ENCODE results near the gene JDP2. TPM values are rescaled to one million over a fixed set of nuclear protein-coding genes. Genes with fewer than 3 reads are reported as not detected.

The JDP2 gene
- polyA plus RNA-seq, 3 donors = 18.3 to 28.0 (median 26.1) TPM

- no peak for DNase-seq (ENCODE audit: extremely low read depth in 1 of 11, low read depth in 9 of 11, low spot score in 4 of 11)
Measured at GRCh38 chr14:75449036-75449435, 21.2 kb downstream of the JDP2 start.

- DNase-seq (ENCODE audit: extremely low read depth in 1 of 11, low read depth in 9 of 11, low spot score in 4 of 11) = no peak
Measured at GRCh38 chr14:75449696-75450095, 21.9 kb downstream of the JDP2 start.

- DNase-seq (ENCODE audit: extremely low read depth in 1 of 11, low read depth in 9 of 11, low spot score in 4 of 11) = peak in 1 of 11 donors; percentile 52
Measured at GRCh38 chr14:75450381-75451276, 22.8 kb downstream of the JDP2 start.

- DNase-seq (ENCODE audit: extremely low read depth in 1 of 11, low read depth in 9 of 11, low spot score in 4 of 11) = no peak
Measured at GRCh38 chr14:75452324-75452723, 24.5 kb downstream of the JDP2 start.

DNA sequence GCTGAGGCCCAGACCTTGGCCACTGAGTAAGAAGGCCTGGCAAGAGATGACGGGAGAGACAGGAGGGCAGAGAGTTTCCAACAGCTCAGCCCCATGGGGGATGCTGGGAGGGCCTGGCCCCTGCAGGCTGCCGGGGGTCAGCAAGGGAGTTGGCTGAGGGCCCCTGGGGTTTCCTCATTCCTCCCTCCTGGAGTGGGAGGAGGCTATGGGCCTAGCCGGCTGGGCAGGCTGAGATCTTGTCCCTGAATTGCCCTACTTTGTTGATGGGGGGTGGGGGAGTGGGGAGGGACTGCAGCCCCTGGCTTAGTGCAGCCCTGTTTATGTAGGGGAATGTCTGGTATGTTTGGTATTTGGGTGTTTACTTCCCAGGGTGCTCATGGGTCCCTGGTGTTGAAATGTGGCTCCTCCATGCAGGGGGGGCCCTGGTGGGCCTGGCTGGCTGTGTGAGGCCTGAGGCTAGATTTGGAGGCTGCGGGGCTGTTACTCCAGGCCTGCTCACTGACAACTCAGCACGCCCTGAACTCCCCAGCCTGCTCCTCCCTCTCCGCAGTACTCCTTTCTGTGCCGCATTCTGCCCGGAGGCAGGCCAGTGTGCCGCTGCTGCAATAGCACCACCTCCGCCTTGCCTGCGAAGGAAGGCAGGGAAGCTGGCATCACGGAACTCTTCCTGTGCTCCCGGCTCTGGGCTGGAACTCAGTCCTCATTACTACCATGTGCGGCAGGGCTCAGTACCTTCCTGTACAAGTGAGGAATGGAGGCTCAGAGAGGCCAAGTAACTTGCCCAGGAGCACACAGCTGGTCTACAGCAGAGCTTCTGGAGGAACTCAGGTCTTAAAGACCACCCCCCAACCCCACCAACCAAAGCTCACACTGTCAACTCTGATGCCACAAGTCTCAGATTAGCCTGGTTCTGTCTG lies 25.3 kb downstream of the JDP2 start:
- peak in 8 of 11 donors; percentile 55 to 87 (median 76) for DNase-seq (ENCODE audit: extremely low read depth in 1 of 11, low read depth in 9 of 11, low spot score in 4 of 11)

GRCh38 chr14:75453817-75454434 lies 26.1 kb downstream of the JDP2 start:
- DNase-seq (ENCODE audit: extremely low read depth in 1 of 11, low read depth in 9 of 11, low spot score in 4 of 11) = no peak

DNA sequence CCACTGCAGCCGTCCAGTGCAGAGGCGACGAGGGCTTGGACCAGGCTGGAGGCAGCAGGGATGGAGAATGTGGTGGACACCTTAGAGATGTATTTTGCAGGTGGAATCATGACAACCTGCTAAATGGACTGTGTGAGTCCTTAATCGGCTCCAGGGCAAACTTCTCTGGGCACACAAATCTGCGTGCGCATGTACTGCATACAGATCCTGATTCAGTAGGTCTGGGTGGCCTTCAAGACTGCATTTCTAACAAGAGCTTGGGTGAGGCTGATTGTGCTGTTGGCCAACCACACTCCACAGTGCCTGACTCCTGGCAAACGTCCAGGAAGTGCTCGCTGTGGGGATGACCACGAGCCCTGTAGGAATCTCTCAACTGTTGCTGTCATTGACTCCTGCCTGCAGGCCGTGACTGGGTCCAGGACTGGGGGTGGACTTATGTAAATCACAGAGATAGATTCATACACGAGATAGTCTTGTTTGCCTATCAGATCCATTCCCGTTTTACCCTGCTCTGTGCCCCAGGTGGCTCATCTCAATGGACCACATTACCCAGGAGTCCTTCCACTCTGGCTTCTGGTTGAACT lies 27.2 kb downstream of the JDP2 start:
- peak in 1 of 11 donors; percentile 55 for DNase-seq (ENCODE audit: extremely low read depth in 1 of 11, low read depth in 9 of 11, low spot score in 4 of 11)

- no peak for DNase-seq (ENCODE audit: extremely low read depth in 1 of 11, low read depth in 9 of 11, low spot score in 4 of 11)
Measured at GRCh38 chr14:75456069-75456996, 28.5 kb downstream of the JDP2 start.

- DNase-seq (ENCODE audit: extremely low read depth in 1 of 11, low read depth in 9 of 11, low spot score in 4 of 11) = no peak
Measured at GRCh38 chr14:75456997-75457335, 29.1 kb downstream of the JDP2 start.

GRCh38 chr14:75457648-75458165 lies 29.9 kb downstream of the JDP2 start:
- no peak for DNase-seq (ENCODE audit: extremely low read depth in 1 of 11, low read depth in 9 of 11, low spot score in 4 of 11)

DNA sequence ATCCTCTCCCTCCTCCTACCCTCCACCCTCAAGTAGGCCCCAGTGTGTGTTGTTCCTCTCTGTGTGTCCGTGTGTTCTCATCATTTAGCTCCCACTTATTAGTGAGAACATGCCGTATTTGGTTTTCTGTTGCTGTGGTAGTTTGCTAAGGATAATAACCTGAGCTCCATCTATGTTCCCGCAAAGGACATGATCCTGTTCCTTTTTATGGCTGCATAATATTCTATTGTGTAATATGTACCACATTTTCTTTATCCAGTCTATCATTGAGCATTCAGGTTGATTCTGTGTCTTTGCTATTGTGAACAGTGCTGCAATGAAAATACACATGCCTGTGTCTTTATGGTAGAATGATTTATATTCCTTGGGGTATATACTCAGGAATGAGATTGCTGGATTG lies 30.5 kb downstream of the JDP2 start:
- no peak for DNase-seq (ENCODE audit: extremely low read depth in 1 of 11, low read depth in 9 of 11, low spot score in 4 of 11)

DNA sequence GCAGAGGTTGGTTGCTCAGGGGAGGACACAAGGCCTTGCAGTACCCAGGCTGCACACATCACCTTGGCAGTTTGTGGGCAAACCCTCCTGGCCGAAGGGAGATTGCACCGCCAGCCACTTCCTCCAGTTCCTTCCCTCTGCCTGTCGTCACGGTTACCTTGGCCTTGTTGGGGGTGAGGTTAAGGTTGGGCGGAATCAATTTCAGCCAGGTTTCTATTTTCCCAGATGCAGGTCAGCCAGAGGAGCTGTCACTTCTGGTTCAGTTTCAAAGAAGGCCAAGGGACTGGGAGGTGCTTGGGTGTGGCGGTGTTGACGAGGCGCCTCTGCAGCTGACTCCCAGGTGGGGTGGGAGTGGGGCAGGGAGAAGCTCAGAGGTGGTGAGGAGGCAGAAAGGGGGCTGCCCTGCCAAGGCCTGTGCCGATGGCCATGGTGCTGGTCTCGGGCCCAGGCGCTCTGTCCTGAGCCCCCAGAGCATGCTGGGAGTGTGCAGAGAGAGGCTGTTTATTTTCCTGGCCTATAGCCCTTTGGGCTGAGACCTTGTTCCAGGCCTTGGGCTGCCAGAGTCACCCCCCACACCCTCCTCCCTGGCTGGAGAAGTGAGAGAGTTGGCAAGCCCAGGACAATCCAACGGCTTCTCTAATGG lies 31.4 kb downstream of the JDP2 start:
- DNase-seq (ENCODE audit: extremely low read depth in 1 of 11, low read depth in 9 of 11, low spot score in 4 of 11) = peak in 1 of 11 donors; percentile 55

- DNase-seq (ENCODE audit: extremely low read depth in 1 of 11, low read depth in 9 of 11, low spot score in 4 of 11) = no peak
Measured at GRCh38 chr14:75459791-75460190, 32.0 kb downstream of the JDP2 start.

DNA sequence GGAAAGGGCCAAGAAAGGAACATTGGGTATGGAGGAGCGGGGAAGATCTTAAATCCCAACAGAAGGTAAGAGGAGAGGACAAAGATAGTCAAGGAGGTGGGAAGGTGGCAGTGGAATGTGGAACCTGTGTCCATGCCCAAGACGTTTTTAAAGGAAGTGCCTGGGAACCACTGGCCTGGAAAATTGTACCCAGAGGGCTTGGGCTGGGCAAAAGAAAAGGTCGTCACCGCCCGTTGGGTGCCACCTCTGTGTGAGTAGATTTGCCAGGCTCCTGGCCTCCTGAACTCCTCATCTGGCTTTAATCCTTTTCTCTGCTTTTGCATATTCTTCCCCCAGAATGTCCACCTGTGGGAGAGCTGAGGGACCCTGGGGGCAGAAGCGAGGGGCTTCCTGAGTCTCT lies 32.6 kb downstream of the JDP2 start:
- DNase-seq (ENCODE audit: extremely low read depth in 1 of 11, low read depth in 9 of 11, low spot score in 4 of 11) = no peak

DNA sequence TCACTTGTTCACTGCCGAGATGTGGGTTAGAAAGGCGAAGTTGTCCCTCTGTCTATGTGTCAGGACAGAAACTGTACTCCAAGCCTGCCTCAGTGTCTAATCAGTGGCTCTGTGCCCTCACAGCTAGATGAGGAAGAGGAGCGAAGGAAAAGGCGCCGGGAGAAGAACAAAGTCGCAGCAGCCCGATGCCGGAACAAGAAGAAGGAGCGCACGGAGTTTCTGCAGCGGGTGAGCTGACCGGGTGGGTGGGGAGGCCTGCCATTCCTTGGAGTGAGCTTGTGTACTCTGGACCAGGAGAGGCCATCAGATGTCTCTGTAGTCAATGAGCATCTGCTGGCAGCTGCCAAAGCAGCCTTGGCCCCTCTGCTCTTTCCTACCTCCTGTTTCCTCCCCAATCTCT lies 33.5 kb downstream of the JDP2 start:
- DNase-seq (ENCODE audit: extremely low read depth in 1 of 11, low read depth in 9 of 11, low spot score in 4 of 11) = no peak

- DNase-seq (ENCODE audit: extremely low read depth in 1 of 11, low read depth in 9 of 11, low spot score in 4 of 11) = no peak
Measured at GRCh38 chr14:75461755-75462349, 34.0 kb downstream of the JDP2 start.

GRCh38 chr14:75464626-75465025 lies 36.8 kb downstream of the JDP2 start:
- no peak for DNase-seq (ENCODE audit: extremely low read depth in 1 of 11, low read depth in 9 of 11, low spot score in 4 of 11)

Data from renal cortex interstitium (tissue), 11 donors.